ENCODE measurements around the gene GRID1. TPM values are rescaled to one million over a fixed set of nuclear protein-coding genes. Genes with fewer than 3 reads are reported as not detected.

Gene GRID1
- total RNA-seq, 1 experiment from 2014 or later = 5.6 TPM

DNA sequence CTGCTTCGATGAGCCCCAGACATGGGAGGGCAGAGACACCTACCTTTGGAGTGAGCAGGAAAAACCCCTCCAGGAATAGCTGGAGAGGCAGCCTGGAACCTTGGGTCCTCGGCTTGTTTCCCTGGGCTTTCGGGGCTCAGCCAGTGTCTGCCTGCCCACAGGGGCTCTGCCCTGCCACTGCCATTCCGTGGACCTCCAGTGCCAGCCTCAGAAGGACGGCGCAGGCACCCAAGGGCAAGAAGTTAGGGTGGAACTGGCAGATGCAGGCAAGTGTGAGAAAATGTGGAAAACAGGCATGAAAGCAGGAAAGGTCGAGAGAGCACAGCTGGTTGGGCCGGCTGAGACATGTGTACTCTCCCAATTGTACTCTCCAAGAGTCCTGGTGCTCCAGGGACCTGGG lies 281.5 kb downstream of the GRID1 start (continued):
- TF ChIP-seq FOSL1 (IDR thresholded peaks at IDR 0.05; ENCODE audit: low read depth) (no peak), SRF (IDR thresholded peaks at IDR 0.05; ENCODE audit: low read depth) (no peak), ZNF274 (IDR thresholded peaks at IDR 0.05; ENCODE audit: low read depth, low read length) (no peak), POLR2AphosphoS5 (IDR thresholded peaks at IDR 0.05; ENCODE audit: low read depth, low read length) (no peak)

DNA sequence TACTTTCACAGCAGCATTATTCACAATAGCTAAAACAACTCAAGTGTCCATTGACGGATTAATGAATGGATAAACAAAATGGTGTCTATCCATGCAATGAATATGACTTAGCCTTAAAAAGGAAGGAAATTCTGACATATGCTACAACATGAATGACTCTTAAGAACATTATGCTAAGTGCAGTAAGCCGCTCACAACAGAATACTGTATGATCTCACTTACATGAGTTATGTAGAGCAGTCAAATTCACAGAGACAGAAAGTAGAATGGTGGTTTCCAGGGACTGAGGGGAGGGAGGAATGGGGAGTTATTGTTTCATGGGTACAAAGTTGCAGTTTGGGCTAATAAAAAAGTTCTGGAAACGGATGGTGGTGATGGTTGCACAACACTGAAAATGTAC lies 282.0 kb downstream of the GRID1 start:
- ChIA-PET RAD21 (ENCODE audit: low non-redundant PET in 1 of 2, low total read pairs in 2 of 2, uncharacterized antibody in 2 of 2, unreplicated experiment in 2 of 2) (no interaction called here), CTCF (no interaction called here), POLR2A (no interaction called here)
- H3K27ac ChIP-seq (ENCODE audit: low read depth, low read length) = no peak overlapping the region
- H3K9me3 ChIP-seq (ENCODE audit: control insufficient read depth in 1 of 2, insufficient read depth in 1 of 2, low read depth in 1 of 2, low read length in 2 of 2) = no peaks in the 10 kb centered on the region
- intact Hi-C loops (cut with micrococcal nuclease) = no loop called here
- H3K9me2 ChIP-seq (ENCODE audit: insufficient read depth) = no peaks in the 10 kb centered on the region
- no peaks in the 10 kb centered on the region for H4K20me1 ChIP-seq (ENCODE audit: insufficient read depth)
- H3K79me2 ChIP-seq (ENCODE audit: insufficient read depth, low read length) = no peaks in the 10 kb centered on the region
- TF ChIP-seq POLR2A (IDR thresholded peaks at IDR 0.05; ENCODE audit: borderline replicate concordance, extremely low read depth, insufficient read depth, insufficient read length) (no peak), SP1 (IDR thresholded peaks at IDR 0.05; ENCODE audit: low read depth) (no peak), ELF1 (IDR thresholded peaks at IDR 0.05; ENCODE audit: borderline replicate concordance, low read depth) (no peak), TCF7L2 (IDR thresholded peaks at IDR 0.05; ENCODE audit: borderline replicate concordance, extremely low read depth, insufficient read depth, insufficient read length) (no peak), SRF (IDR thresholded peaks at IDR 0.05; ENCODE audit: low read depth) (no peak), SIN3A (IDR thresholded peaks at IDR 0.05; ENCODE audit: low read depth) (no peak)
- TF ChIP-seq, protein P1, sequence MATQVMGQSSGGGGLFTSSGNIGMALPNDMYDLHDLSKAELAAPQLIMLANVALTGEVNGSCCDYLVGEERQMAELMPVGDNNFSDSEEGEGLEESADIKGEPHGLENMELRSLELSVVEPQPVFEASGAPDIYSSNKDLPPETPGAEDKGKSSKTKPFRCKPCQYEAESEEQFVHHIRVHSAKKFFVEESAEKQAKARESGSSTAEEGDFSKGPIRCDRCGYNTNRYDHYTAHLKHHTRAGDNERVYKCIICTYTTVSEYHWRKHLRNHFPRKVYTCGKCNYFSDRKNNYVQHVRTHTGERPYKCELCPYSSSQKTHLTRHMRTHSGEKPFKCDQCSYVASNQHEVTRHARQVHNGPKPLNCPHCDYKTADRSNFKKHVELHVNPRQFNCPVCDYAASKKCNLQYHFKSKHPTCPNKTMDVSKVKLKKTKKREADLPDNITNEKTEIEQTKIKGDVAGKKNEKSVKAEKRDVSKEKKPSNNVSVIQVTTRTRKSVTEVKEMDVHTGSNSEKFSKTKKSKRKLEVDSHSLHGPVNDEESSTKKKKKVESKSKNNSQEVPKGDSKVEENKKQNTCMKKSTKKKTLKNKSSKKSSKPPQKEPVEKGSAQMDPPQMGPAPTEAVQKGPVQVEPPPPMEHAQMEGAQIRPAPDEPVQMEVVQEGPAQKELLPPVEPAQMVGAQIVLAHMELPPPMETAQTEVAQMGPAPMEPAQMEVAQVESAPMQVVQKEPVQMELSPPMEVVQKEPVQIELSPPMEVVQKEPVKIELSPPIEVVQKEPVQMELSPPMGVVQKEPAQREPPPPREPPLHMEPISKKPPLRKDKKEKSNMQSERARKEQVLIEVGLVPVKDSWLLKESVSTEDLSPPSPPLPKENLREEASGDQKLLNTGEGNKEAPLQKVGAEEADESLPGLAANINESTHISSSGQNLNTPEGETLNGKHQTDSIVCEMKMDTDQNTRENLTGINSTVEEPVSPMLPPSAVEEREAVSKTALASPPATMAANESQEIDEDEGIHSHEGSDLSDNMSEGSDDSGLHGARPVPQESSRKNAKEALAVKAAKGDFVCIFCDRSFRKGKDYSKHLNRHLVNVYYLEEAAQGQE (IDR thresholded peaks at IDR 0.05; ENCODE audit: low read depth) = no peak
- TF ChIP-seq, protein P2, sequence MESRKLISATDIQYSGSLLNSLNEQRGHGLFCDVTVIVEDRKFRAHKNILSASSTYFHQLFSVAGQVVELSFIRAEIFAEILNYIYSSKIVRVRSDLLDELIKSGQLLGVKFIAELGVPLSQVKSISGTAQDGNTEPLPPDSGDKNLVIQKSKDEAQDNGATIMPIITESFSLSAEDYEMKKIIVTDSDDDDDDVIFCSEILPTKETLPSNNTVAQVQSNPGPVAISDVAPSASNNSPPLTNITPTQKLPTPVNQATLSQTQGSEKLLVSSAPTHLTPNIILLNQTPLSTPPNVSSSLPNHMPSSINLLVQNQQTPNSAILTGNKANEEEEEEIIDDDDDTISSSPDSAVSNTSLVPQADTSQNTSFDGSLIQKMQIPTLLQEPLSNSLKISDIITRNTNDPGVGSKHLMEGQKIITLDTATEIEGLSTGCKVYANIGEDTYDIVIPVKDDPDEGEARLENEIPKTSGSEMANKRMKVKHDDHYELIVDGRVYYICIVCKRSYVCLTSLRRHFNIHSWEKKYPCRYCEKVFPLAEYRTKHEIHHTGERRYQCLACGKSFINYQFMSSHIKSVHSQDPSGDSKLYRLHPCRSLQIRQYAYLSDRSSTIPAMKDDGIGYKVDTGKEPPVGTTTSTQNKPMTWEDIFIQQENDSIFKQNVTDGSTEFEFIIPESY (IDR thresholded peaks at IDR 0.05; ENCODE audit: extremely low read depth, insufficient replicate concordance, low read length) = no peak
- no peaks in the 10 kb centered on the region for H3K27me3 ChIP-seq (ENCODE audit: insufficient read depth, low read length)
- H2AFZ ChIP-seq (ENCODE audit: low read depth, low read length, poor library complexity, severe bottlenecking) = no peak overlapping the region
- DNase-seq (ENCODE audit: low read depth, low spot score) (no peak), ATAC-seq (no peak)
- no peak overlapping the region for H3K4me2 ChIP-seq (ENCODE audit: low read length)
- no TSS peak for BruUV-seq (replicated peaks)
- no peak overlapping the region for H3K4me3 ChIP-seq (replicated peaks in 1 of 2; ENCODE audit: low read depth in 1 of 2, low read length in 2 of 2)
- H3K36me3 ChIP-seq (ENCODE audit: control insufficient read depth in 1 of 2, insufficient read depth in 2 of 2, low read length in 2 of 2) = no peaks in the 10 kb centered on the region
- no peak overlapping the region for H3K9ac ChIP-seq (ENCODE audit: low read length)
- H3K4me1 ChIP-seq (ENCODE audit: control insufficient read depth in 1 of 2, insufficient read depth in 2 of 2, low read length in 2 of 2) = peaks cover 2 to 4% of the 10 kb centered on the region in 2 experiments; a peak in 3 of 4 replicates

Data from HCT116 (cell line).